D721Med (cell line): ENCODE measurements around the gene NPB.

ENCODE experiments used
- DNase-seq: peaks from one replicate; pipeline ENCODE4 v3.0.0; 2011; ENCODE audit warnings: low spot score; ENCODE audit not compliant: insufficient read length
- FAIRE-seq: peaks from 2 replicates; lab custom pipeline; 2011; peaks lifted over from hg19 to GRCh38; lab: Jason Lieb, UNC
- TF ChIP-seq, protein P1 (sequence below): IDR thresholded peaks from 2 replicates; pipeline ENCODE4 v1.5.1; 2012; ENCODE audit warnings: mild to moderate bottlenecking, control low read depth; ENCODE audit not compliant: insufficient read depth; ENCODE audit errors: missing control alignments

NPB gene

DNA sequence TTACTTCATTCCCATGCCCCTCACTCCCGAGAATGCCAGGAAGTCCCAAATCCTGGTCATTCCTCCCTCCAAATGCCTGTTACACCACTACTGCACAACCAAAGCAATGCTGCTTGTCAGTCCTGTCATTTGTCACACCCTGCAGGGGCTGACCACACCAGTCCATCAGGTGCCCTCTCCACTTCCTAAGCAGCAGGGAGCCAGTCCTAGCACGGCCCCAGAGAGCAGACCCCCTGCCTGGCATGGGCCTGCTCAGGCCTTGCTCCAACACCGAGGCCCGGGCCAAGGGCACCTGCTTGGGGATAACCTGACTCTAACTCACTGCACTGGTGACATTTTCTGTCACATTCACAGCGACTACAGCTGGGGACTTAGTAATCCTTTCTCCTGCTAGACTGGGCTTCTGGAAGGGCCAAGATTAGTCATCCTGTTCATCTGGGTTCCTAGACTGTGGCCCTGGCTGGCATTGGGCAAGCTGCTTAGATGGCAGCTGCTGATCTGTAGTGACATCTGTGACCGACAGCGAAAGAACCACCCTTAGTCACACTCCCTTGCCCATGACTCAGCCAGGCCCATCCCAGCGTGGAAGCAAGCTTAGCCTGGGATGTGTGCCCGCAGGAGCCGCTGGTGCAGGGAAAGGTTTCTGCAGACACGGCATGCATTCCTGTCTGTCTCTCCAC lies 16.0 kb upstream of the NPB start:
- TF ChIP-seq, protein P1, sequence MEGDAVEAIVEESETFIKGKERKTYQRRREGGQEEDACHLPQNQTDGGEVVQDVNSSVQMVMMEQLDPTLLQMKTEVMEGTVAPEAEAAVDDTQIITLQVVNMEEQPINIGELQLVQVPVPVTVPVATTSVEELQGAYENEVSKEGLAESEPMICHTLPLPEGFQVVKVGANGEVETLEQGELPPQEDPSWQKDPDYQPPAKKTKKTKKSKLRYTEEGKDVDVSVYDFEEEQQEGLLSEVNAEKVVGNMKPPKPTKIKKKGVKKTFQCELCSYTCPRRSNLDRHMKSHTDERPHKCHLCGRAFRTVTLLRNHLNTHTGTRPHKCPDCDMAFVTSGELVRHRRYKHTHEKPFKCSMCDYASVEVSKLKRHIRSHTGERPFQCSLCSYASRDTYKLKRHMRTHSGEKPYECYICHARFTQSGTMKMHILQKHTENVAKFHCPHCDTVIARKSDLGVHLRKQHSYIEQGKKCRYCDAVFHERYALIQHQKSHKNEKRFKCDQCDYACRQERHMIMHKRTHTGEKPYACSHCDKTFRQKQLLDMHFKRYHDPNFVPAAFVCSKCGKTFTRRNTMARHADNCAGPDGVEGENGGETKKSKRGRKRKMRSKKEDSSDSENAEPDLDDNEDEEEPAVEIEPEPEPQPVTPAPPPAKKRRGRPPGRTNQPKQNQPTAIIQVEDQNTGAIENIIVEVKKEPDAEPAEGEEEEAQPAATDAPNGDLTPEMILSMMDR, result no peak
- DNase-seq (no peak), FAIRE-seq (no peak)

DNA sequence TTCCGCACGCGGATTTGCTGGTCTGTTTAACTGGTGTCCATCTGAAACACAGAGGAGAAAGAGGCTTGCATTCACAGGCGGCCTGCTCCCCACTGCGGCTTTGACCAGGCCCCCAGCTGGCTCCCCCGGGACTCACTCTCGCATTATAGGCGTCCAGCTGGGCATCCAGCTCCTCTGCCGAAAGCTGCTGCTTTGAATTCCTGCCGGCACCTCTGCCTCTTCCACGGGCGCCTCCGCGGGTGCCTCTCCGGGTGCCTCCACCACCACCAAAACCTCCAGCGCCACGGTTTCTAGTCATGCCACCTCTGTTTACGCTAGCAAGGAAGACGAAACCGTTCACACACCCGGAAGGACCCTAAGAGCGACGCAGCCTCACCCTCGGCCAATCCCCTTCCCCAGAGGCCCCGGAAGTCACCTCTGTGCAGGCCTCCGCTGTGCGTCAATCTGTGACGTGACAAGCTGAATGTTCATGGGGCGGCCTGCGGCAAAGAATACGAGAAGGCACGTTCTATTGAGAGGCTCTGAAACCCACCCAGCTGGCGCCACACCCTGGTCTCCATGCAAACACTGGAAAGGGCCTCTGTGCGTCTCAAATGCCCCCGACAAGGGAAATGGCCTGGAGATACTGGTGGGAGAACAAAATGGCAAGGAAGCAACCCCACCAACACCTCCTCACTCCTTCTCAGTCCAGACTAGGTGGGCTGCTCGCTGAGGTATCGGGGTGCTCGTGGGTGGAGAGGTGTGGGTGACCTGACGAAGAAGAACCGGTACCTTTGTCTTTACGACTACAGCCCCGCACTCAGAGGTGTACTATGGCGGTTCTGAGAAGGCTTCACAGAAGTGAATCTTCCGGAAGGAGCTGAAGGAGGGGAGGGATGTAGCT lies 13.7 kb upstream of the NPB start:
- no peak for DNase-seq
- no peak for FAIRE-seq
- TF ChIP-seq, protein P1, result no peak

DNA sequence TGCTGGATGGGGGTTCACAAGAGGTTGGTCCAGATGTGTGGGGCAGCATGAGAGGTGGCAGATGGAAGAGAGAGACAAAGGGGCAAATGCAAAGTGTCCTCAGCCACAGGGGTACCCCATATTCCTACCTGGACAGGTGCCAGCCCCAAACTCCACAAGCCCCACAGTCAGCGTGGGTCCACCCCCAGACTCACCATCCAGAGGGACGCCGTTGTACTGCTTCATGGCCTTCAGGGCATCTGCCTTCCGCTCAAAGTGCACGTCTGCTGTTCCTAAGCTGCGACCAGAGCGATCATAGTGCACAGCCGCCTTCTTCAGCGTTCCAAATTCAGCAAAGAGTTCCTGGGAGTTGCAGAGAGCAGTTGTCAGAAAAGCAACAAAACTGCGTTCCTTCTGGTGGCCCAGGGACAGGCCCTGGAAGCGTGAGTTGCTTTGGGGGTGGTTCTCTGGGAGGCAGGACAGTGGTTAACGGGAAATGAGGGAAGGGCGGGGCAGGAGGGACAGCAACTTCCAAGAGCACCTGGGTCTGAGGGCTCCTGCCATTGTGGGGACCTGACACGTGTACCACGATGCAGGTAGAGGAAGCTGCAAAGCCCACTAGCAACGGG lies 12.9 kb upstream of the NPB start:
- TF ChIP-seq, protein P1, result no peak
- DNase-seq (no peak), FAIRE-seq (no peak)

DNA sequence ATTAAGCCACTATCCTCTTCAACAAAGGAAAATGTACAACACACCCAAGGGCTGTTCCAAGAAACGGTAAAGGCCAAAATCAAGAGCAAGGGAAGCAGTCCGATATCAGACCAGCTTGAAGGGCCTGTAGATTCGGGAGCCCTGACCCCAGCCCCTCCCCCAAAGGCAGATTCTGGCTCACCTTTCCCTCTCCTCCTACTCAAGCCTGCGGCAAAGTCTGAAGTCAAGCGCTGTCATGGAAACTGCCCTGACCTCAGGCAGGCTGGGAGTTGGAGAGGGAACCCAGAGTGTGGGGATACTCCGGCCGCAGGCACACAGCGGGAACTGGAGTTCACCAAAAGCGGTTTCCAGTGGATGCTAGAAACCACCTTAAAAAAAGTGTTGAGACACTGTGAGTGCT lies 12.4 kb upstream of the NPB start:
- TF ChIP-seq, protein P1, result no peak
- FAIRE-seq (no peak), DNase-seq (no peak)

DNA sequence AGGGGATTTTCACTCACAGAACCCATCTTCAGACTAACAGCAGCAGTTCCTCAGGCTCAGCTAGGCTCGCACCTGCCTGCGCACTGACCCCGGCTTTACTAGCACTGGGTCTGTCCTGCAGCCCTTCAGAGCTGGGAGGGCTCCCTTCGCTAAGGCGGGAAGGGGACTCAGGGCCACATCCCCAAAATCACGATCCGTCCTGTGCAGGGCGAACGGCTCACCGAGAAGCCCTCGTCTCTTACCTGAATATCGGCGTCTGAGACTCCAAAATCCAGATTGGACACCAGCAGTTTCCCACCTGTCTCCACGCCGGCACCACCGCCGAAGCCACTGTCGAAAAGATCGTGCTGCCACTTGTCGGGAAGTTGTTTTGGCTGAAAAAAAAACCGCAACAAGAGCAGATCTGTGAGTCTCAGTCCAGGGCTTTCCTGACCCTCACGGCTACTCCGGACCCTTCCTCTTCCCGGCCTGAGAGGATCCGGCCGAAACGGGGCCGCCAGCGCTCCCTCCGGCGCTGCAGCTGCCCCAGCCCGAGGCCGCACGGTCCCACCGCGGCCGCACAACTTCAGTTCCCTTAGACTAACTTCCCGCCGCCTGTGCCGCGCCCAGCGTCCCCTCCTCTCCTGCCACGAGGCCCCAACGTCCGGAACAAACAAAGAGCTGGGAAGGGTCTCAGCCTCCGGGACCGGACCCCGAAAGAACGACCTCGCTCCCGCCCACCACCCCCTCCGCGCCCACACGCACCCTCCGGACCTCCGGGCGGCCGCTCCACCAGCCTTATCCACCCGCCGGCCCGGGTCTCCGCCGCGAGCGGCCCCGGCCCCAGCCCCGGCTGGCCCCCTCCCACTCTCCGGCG lies 11.4 kb upstream of the NPB start:
- TF ChIP-seq, protein P1, result no peak
- FAIRE-seq, result no peak
- no peak for DNase-seq

DNA sequence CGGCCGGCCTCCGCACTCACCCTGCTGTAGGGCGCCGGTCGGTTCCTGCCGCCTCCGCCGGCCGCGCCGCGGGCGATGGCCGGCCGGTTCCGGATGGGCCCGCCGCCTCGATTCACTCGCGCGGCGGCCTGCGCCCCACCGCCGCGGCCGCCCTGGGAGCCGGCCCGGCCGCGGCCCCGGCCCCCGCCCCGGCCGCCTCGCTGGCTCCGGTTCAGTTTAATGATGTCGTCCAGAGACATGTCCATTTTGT lies 10.8 kb upstream of the NPB start:
- TF ChIP-seq, protein P1, result no peak
- no peak for DNase-seq
- no peak for FAIRE-seq
